ENCODE data around the gene GPHA2. TPM values are rescaled to one million over a fixed set of nuclear protein-coding genes. Genes with fewer than 3 reads are reported as not detected.

GPHA2 gene
- total and polyA plus RNA-seq, 2 of the 13 experiments (the other 11 are each of a cell fraction or from before 2014, with no cell fraction given), result 13.0 to 19.1 TPM

GRCh38 chr11:64891215-64891848, 44.4 kb downstream of the GPHA2 start (continued):
- TF ChIP-seq ZNF609 (CRISPR knock-in tag; IDR thresholded peaks at IDR 0.05; ENCODE audit: borderline replicate concordance), result no peak
- TF ChIP-seq REL (CRISPR knock-in tag; conservative IDR thresholded peaks at IDR 0.05), result no peak
- no peak for TF ChIP-seq ZNF446 (CRISPR knock-in tag; IDR thresholded peaks at IDR 0.05)
- no peak for TF ChIP-seq ZNF253 (CRISPR knock-in tag; IDR thresholded peaks at IDR 0.05; ENCODE audit: borderline replicate concordance)
- TF ChIP-seq CBX2 (IDR thresholded peaks at IDR 0.05; ENCODE audit: low read depth, low read length), result no peak
- TF ChIP-seq CBX2 (CRISPR knock-in tag; IDR thresholded peaks at IDR 0.05; ENCODE audit: low read depth), result no peak
- TF ChIP-seq KDM1A (CRISPR knock-in tag; IDR thresholded peaks at IDR 0.05), result no peak
- TF ChIP-seq MYPOP (CRISPR knock-in tag; IDR thresholded peaks at IDR 0.05), result no peak
- TF ChIP-seq U2AF1 (optimal IDR thresholded peaks at IDR 0.05; ENCODE audit: low read depth, low read length), result no peak
- no peak for TF ChIP-seq ZNF230 (CRISPR knock-in tag; IDR thresholded peaks at IDR 0.05)
- TF ChIP-seq FOXM1 (CRISPR knock-in tag; IDR thresholded peaks at IDR 0.05), result no peak
- no peak for TF ChIP-seq TP53 (CRISPR knock-in tag; conservative IDR thresholded peaks at IDR 0.05)
- 0 out of 2 replicates have a peak, but pooled peaks have one; percentile 32 for TF ChIP-seq ZBTB10 (CRISPR knock-in tag; IDR thresholded peaks at IDR 0.05; ENCODE audit: borderline replicate concordance)
- TF ChIP-seq HIVEP1 (CRISPR knock-in tag; IDR thresholded peaks at IDR 0.05), result no peak; the same call in 1 of the 2 replicates
- no peak for TF ChIP-seq RBAK (CRISPR knock-in tag; IDR thresholded peaks at IDR 0.05)
- no peak for TF ChIP-seq MTERF4 (CRISPR knock-in tag; IDR thresholded peaks at IDR 0.05)
- no peak for TF ChIP-seq IRX3 (CRISPR knock-in tag; IDR thresholded peaks at IDR 0.05; ENCODE audit: borderline replicate concordance, low read depth)
- no peak for TF ChIP-seq TIGD3 (CRISPR knock-in tag; IDR thresholded peaks at IDR 0.05; ENCODE audit: borderline replicate concordance)
- TF ChIP-seq HDAC2 (CRISPR knock-in tag; IDR thresholded peaks at IDR 0.05), result no peak

Data from HepG2 (cell line).